Measurements from ENCODE around the gene RPRML.
"Not testable (repeated sequence)": the region's sequence is repeated elsewhere in the genome, so short reads cannot be mapped to it uniquely, and the experiment has no call there.

RPRML gene

DNA sequence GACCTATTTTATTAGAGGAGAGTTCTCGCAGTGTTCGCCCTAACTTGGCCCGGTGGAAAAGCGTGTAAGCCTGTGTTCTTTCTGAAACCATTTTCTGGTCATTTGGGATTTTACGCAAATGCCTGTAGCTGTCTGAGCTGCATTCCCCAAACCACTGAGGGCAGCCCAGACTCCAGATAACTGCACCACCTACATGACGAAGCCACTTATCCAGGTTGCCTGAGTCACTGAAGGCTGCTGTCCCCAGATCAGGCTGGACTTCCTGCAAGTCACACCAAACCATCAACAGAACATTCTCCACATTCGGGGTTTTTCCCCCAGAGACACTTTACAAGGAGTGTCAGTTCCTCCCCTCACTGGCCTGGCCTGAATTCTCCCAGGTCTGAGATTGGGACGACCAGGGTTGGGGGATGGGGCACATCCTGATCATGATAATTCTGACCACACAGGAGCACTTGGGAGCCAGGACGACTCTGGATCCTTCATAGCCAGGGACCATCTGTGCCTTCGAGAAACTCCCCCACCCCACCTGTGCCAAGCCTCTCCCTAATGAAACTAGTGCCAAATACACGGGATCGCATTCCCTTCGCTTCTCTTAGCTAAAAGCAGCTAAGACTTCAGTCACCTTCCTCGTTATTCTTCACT, 2.3 kb downstream of the RPRML start:
- no peak for DNase-seq (ENCODE audit: low read depth in 2 of 2)

- DNase-seq (ENCODE audit: low read depth in 2 of 2) = no peak
Observed at GRCh38 chr17:46975287-46975686, 3.8 kb downstream of the RPRML start.

DNA sequence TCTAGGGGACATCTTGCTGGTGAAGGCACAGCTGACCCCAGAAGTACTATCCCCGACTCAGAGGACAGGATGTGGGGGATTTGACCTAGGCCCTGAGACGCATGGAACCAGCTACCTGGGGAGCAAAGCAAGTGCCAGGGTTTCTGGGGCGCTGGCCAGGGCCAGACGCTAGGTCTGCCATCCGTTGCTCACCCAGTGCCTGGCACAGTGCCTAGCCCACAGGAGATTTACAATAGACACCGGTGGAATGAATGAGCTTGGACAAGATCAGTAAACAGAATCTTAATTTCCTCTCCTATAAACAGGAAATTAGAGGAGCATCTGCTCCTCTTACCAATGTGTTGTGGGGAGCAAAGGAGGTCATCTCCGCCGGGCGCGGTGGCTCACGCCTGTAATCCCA, 5.0 kb downstream of the RPRML start:
- DNase-seq (ENCODE audit: low read depth in 2 of 2) = no peak

DNA sequence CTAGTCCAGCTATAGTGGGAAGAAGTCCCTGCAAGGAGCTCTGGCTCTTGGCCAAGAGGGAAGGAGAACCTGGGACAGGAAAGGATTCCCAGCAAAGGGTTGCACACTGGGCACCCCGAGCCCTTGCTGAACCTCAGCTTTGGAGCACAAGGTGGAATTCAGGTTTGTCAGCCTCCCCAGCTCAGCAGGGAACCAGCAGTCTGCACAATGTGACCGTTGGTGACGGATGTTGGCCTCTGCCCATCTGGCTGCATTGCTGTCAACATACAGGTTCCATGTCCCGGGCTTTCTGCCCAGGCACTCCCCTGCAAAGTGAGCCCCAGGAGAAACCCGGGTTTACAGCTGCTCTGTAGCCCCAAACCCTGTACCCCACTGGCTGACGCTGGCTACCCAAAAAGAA, 6.7 kb downstream of the RPRML start:
- DNase-seq (ENCODE audit: low read depth in 2 of 2) = no peak

DNA sequence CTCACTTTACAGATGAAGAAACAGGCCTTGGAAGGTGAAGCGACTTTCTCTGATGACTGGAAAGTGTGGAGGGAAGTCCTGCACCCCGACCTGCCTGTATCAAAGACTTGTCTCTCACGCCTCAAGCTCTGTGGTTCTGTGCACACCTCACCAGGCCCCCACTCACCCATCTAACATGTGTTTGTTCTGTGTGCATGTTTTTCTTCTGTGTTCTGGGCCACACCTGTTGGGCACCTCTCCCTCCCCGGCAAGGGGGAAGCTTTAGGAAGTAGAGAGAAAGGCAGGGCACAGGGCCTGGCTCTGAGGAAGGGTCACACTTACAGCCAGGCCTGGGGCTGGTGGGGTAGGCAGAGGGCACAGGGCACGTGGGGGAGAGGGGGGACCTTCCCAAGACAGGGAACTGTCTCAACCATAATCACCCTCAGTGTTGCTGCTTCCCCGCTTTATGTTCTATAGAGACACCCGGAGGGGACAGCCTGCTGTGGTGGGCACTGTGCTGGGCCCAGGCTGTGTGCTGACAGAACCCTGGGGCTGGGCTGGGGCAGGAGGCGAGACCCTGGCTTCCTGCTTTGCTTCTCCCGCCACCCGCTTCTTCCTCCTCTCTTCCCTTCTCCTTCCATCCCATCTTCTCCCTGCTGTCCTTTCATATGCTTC, 7.3 kb downstream of the RPRML start:
- DNase-seq (ENCODE audit: low read depth in 2 of 2) = no peak

DNA sequence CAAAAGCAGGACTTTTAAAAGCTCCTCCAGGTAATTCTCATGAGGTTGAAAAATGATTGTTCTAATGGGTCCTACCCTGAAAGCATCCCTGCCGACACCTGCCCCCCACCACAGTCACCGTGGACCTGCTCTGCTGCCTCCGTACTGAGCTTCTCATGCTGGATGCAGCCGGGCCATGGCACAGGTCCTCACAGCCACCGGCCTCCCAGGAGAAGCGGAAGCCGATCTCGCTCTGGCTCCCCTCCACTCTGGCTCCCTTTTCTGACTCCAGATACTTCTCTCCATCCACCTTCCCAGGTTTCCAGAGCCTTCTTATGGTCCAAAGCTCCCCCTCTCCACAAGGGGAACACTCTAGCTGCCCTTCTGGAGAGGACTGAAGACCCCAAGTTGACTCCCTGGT, 10.2 kb downstream of the RPRML start:
- DNase-seq (ENCODE audit: low read depth in 2 of 2) = no peak

GRCh38 chr17:46968224-46968834, 10.7 kb downstream of the RPRML start:
- DNase-seq (ENCODE audit: low read depth in 2 of 2) = no peak

DNA sequence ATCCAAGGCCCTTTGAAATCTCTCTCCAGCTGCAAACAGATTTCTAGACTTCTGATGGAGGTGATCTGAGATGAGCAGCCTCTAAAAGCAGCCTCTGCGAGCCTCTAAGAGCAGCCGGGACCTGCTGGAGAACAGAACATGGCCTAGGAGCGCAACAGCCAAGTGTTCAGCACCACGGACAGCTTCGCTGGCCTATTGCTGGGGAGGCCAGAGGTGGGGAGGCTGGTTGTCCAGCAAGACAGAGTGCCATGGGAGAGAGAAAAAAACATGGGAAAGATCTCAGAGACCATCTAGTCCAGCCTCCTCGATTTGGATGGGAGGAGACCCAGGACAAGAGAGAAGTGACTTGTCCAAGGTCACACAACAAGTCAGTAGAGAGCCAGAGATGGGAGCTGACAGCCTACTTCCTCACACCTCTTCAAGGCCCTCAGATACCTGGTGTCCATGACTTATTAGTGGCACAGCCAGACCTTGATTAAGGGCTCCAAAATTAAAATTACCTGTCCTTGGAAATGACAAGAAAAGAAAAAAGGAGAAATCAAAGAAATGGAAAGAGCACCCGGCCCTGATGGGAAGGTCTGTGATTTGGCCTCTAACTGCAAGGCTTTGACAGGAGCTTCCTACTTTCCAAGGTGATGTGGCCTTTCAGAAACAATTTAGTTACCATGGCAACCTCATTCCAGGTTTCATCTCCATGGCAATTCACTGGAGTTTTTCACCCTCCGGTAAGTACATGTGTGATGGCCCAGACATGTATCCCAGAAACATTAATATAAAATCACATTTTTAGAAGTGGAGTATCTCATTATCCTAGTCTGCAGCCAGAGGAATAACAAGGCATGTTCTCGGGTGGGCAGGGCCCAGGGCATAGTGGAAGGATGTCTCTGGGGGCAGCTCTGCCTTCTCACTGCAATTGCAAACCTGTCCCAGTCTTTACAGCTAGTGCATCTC, 14.5 kb downstream of the RPRML start:
- no peak for DNase-seq (ENCODE audit: low read depth in 2 of 2)

DNA sequence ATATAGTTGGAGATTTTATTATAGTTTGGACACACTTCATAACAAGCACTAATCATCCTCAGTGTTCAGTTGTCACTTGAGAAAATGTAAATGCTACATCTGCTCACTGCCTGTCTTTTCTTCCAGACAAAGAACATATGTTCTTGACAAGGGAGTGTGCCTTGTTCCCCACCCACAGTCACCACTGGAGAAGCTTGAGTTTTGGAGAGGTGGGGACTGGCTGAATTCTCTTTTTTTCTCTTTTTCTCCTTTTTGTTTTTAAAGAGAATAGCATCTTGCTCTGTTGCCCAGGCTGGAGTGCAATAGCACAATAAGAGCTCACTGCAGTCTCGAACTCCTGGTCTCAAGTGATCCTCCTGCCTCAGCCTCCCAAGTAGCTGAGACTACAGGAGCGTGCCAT, 15.5 kb downstream of the RPRML start:
- no peak for DNase-seq (ENCODE audit: low read depth in 2 of 2)

GRCh38 chr17:46962374-46962790, 16.7 kb downstream of the RPRML start:
- DNase-seq (ENCODE audit: low read depth in 2 of 2) = no peak

GRCh38 chr17:46960152-46960551, 18.9 kb downstream of the RPRML start:
- no peak for DNase-seq (ENCODE audit: low read depth in 2 of 2)

GRCh38 chr17:46958041-46958591, 20.9 kb downstream of the RPRML start:
- no peak for DNase-seq (ENCODE audit: low read depth in 2 of 2)

GRCh38 chr17:46953191-46953590, 25.9 kb downstream of the RPRML start:
- not testable (repeated sequence) for DNase-seq (ENCODE audit: low read depth in 2 of 2)

- DNase-seq (ENCODE audit: low read depth in 2 of 2) = no peak
Observed at GRCh38 chr17:46952115-46952514, 26.9 kb downstream of the RPRML start.

DNA sequence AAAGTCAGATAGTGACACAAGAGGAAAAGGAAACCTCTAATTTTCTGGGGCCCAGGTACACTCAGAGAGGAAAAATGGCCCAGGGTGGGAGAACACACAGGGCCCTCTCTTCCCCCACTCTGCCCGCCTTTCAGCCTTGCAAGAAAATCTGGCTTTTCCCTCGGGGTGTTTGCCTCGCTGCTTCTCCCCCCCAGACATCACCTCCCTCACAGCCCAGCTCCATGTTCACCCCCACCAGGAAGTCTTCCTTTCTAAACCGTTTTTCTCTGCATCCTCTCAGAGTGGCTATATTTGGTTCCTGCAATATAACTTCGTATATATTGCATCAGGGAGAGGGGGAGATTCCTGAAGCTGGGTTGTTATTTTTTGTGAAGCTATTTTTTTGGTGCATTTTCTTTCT, 27.3 kb downstream of the RPRML start:
- no peak for DNase-seq (ENCODE audit: low read depth in 2 of 2)

DNA sequence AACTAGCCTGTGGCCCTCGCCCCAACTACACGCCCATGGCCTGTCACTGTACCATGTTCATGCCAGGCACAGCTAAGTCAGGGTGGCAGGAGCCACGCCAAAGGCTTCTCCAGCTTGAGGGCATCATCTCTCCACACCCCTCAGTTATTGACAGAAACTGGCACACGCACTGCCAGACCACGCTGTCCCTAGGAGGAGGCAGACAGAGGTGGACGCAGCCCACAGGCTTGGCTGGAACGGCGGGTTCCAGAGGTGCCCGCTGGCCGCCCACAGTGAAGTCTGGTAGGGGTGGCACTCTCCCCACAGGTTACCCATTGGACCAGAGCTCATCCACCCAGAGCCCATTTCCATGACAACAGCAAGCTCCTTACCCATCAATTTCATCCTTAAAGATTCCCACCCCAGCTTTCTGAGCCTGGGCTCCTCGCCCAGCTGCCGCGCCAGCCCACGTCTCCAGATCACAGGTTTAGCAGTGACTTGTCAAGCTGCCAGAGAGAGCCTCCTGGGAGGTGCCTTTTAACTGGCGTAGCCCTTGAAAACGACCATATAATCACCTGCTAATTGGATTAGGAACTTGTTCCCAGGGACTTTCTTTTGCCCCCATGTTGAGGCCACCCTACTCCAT, 27.9 kb downstream of the RPRML start:
- DNase-seq (ENCODE audit: low read depth in 2 of 2) = no peak

- DNase-seq (ENCODE audit: low read depth in 2 of 2) = no peak
Observed at GRCh38 chr17:46950342-46950996, 28.6 kb downstream of the RPRML start.

DNA sequence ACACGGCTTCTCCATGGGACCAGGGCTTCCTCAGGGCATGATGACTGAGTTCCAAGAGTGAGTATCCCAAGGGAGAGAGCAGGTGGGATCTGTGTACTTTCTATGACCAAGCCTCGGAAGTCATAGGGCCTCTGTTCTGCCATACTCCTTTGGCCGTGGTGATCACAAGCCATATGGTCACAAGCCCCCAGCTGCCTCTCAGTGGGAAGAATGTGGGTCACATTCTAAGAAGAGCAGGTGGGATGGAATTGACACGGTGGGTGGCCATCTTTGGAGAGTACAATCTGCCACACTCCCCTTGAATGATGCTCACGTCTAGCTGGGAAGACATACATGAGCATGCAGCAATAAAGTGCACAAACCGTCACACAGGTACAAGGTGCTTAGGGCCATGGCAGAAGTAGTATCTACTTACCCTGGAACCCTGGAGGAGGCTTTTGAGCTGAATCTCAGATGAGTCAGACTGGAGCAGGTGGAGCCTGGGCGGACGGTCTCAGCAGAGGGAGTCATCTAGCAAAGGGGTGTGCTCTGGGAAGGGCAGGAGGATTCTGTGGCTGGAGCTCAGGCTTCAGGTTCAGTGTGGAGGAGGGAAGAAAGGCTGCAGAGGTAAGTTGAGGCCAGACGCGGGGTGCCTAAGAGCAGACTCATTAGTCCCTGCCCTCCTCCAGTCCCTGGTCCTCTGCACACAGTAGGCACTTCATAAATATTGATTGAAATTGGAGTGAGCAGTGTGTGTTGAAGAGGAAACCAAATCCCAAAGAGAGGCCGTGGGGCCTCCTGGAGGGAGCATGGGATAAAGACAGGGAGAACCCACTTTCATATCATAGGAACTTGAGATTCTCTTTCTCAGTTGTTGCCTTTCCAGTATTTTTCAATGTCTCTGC, 29.5 kb downstream of the RPRML start:
- DNase-seq (ENCODE audit: low read depth in 2 of 2) = no peak

- no peak for DNase-seq (ENCODE audit: low read depth in 2 of 2)
Observed at GRCh38 chr17:46948544-46948943, 30.5 kb downstream of the RPRML start.

DNA sequence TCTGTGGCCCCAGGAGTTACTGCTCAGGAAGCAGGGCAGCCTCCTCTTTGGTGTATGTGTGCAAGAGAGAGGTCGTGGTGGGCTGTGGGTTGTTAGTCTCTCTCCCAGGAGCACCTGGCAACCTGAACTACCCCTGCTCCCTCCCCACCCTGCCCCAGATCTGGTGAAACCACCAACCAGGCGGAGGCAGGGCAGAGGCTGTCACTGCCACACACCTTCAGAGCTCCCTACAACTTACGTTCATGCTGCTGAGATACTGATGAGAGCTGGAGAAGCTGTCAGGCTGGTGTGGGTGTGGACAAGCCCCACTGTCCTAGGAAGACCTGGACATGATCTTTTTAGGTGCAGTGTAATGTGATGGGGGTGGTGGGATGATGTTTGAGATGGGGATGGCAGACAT, 31.8 kb downstream of the RPRML start:
- no peak for DNase-seq (ENCODE audit: low read depth in 2 of 2)

Data from stimulated activated CD8-positive, alpha-beta memory T cell treated with anti-CD3 and anti-CD28 coated beads, Interleukin-15, amount 100 ng/mL, for 48 hours (primary cell).